ENCODE measurements around the gene EGR1. TPM values are rescaled to one million over a fixed set of nuclear protein-coding genes. Genes with fewer than 3 reads are reported as not detected.
"Not testable (repeated sequence)": the region's sequence is repeated elsewhere in the genome, so short reads cannot be mapped to it uniquely, and the experiment has no call there.

The EGR1 gene
- total RNA-seq, 2 experiments from 2014 or later: 64.2 to 69.4 TPM

- no peak overlapping the region for H3K27ac Mint-ChIP-seq
- H3K9me3 Mint-ChIP-seq: no peaks in the 10 kb centered on the region
- ChIA-PET CTCF (interaction anchor here (0.8 to 4.6 kb wide), 4 partner anchors 8 to 52 kb away, joined by 3 to 71 read pairs (median 20); partner anchors contain the start of gene EGR1), POLR2A (interaction anchor here (0.9 kb wide), 1 partner anchor 37 kb away, joined by 4 read pairs; the partner anchor contains the start of gene EGR1)
- no peaks in the 10 kb centered on the region for H3K4me1 Mint-ChIP-seq (ENCODE audit: low read depth)
- H3K4me3 Mint-ChIP-seq: no peak overlapping the region
- intact Hi-C loops (cut with micrococcal nuclease): no loop called here
- no peaks in the 10 kb centered on the region for H3K27me3 Mint-ChIP-seq
- no peak for DNase-seq
- no peaks in the 10 kb centered on the region for H3K36me3 Mint-ChIP-seq
These were observed 36.8 kb downstream of the EGR1 start for GRCh38 chr5:138502121-138502520.

GRCh38 chr5:138502521-138502920 is 37.2 kb downstream of the EGR1 start:
- no peaks in the 10 kb centered on the region for H3K4me1 Mint-ChIP-seq (ENCODE audit: low read depth)
- no peaks in the 10 kb centered on the region for H3K9me3 Mint-ChIP-seq
- H3K36me3 Mint-ChIP-seq: peaks cover 2% of the 10 kb centered on the region
- POLR2A ChIA-PET: interaction anchor here (0.6 to 0.9 kb wide), 2 partner anchors 27 to 37 kb away, joined by 3 to 4 read pairs; partner anchors contain the start of gene EGR1
- CTCF ChIA-PET: interaction anchor here (0.7 to 4.6 kb wide), 9 partner anchors 9 to 323 kb away, joined by 3 to 71 read pairs (median 5); partner anchors contain the start of genes EGR1 and KIF20A
- intact Hi-C loops (cut with micrococcal nuclease): no loop called here
- H3K27ac Mint-ChIP-seq: no peak overlapping the region
- H3K27me3 Mint-ChIP-seq: no peaks in the 10 kb centered on the region
- H3K4me3 Mint-ChIP-seq: no peak overlapping the region
- no peak for DNase-seq

- DNase-seq: peak; percentile 39
- Mint-ChIP-seq H3K36me3 (peaks cover 11% of the 10 kb centered on the region), H3K27ac (no peak overlapping the region), H3K4me3 (no peak overlapping the region), H3K4me1 (ENCODE audit: low read depth) (no peaks in the 10 kb centered on the region), H3K9me3 (no peaks in the 10 kb centered on the region), H3K27me3 (no peaks in the 10 kb centered on the region)
- intact Hi-C loops (cut with micrococcal nuclease): loop anchor here (1.0 kb wide), 3 partner anchors 39 to 323 kb away; no protein-coding TSS in a partner anchor
- POLR2A ChIA-PET: interaction anchor here (0.7 to 1.0 kb wide), 2 partner anchors 38 to 193 kb away, joined by 3 to 4 read pairs; partner anchors contain the start of gene EGR1
- CTCF ChIA-PET: interaction anchor here (0.5 to 4.6 kb wide), 20 partner anchors 10 to 324 kb away, joined by 3 to 71 read pairs (median 4); partner anchors contain the start of genes EGR1, ETF1, KIF20A and REEP2
These were observed 38.4 kb downstream of the EGR1 start for GRCh38 chr5:138503487-138504270.

GRCh38 chr5:138504799-138505198 is 39.5 kb downstream of the EGR1 start:
- no peak for DNase-seq
- POLR2A ChIA-PET: interaction anchor here (1.0 kb wide), 1 partner anchor 39 kb away, joined by 3 read pairs; the partner anchor contains the start of gene EGR1
- H3K9me3 Mint-ChIP-seq: no peaks in the 10 kb centered on the region

GRCh38 chr5:138506370-138507306 is 41.4 kb downstream of the EGR1 start:
- intact Hi-C loops (cut with micrococcal nuclease): no loop called here
- DNase-seq: no peak
- ChIA-PET CTCF (interaction anchor here (0.6 to 1.3 kb wide), 2 partner anchors 9 to 57 kb away, joined by 4 read pairs; no protein-coding TSS in a partner anchor), POLR2A (no interaction called here)
- Mint-ChIP-seq H3K27me3 (no peaks in the 10 kb centered on the region), H3K9me3 (no peaks in the 10 kb centered on the region), H3K36me3 (peaks cover 27% of the 10 kb centered on the region), H3K4me3 (no peak overlapping the region), H3K4me1 (ENCODE audit: low read depth) (no peaks in the 10 kb centered on the region), H3K27ac (no peak overlapping the region)

More at GRCh38 chr5:138504799-138505198, 39.5 kb downstream of the EGR1 start:
- Mint-ChIP-seq H3K27ac (no peak overlapping the region), H3K4me1 (ENCODE audit: low read depth) (no peaks in the 10 kb centered on the region), H3K36me3 (peaks cover 18% of the 10 kb centered on the region), H3K4me3 (no peak overlapping the region), H3K27me3 (no peaks in the 10 kb centered on the region)
- CTCF ChIA-PET: interaction anchor here (1.5 to 4.6 kb wide), 8 partner anchors 38 to 325 kb away, joined by 4 to 71 read pairs (median 10); partner anchors contain the start of genes EGR1, ETF1, KIF20A and REEP2
- intact Hi-C loops (cut with micrococcal nuclease): no loop called here

GRCh38 chr5:138507485-138507884 is 42.2 kb downstream of the EGR1 start:
- H3K27ac Mint-ChIP-seq; DNase-seq; H3K4me3 Mint-ChIP-seq; H3K4me1 Mint-ChIP-seq (ENCODE audit: low read depth); POLR2A ChIA-PET; H3K9me3 Mint-ChIP-seq; intact Hi-C loops (cut with micrococcal nuclease); H3K27me3 Mint-ChIP-seq: not testable (repeated sequence)
- CTCF ChIA-PET: interaction anchor here (1.3 kb wide), 1 partner anchor 58 kb away, joined by 4 read pairs; no protein-coding TSS in a partner anchor
- H3K36me3 Mint-ChIP-seq: peaks cover 31% of the 10 kb centered on the region

GRCh38 chr5:138508958-138509357 is 43.7 kb downstream of the EGR1 start:
- Mint-ChIP-seq H3K9me3 (no peaks in the 10 kb centered on the region), H3K27ac (no peak overlapping the region), H3K36me3 (peaks cover 45% of the 10 kb centered on the region), H3K4me1 (ENCODE audit: low read depth) (no peaks in the 10 kb centered on the region), H3K4me3 (no peak overlapping the region), H3K27me3 (no peaks in the 10 kb centered on the region)
- no peak for DNase-seq
- ChIA-PET POLR2A (no interaction called here), CTCF (no interaction called here)
- intact Hi-C loops (cut with micrococcal nuclease): no loop called here

- peaks cover 56% of the 10 kb centered on the region for H3K36me3 Mint-ChIP-seq
- ChIA-PET POLR2A (no interaction called here), CTCF (interaction anchor here (1.1 to 1.3 kb wide), 3 partner anchors 10 to 49 kb away, joined by 3 to 6 read pairs (median 4); partner anchors contain the start of gene EGR1)
- H3K27me3 Mint-ChIP-seq: no peaks in the 10 kb centered on the region
- no peak overlapping the region for H3K27ac Mint-ChIP-seq
- no peaks in the 10 kb centered on the region for H3K9me3 Mint-ChIP-seq
- H3K4me3 Mint-ChIP-seq: no peak overlapping the region
- no peak for DNase-seq
- peaks cover 3% of the 10 kb centered on the region for H3K4me1 Mint-ChIP-seq (ENCODE audit: low read depth)
- intact Hi-C loops (cut with micrococcal nuclease): no loop called here
These were observed 48.7 kb downstream of the EGR1 start for GRCh38 chr5:138514021-138514420.

GRCh38 chr5:138515556-138516245 is 50.4 kb downstream of the EGR1 start:
- H3K4me3 Mint-ChIP-seq: no peak overlapping the region
- DNase-seq: no peak
- CTCF ChIA-PET: no interaction called here
- intact Hi-C loops (cut with micrococcal nuclease): no loop called here
- peaks cover 10% of the 10 kb centered on the region for H3K4me1 Mint-ChIP-seq (ENCODE audit: low read depth)
- peaks cover 49% of the 10 kb centered on the region for H3K36me3 Mint-ChIP-seq
- no peaks in the 10 kb centered on the region for H3K9me3 Mint-ChIP-seq
- no peaks in the 10 kb centered on the region for H3K27me3 Mint-ChIP-seq
- POLR2A ChIA-PET: no interaction called here
- peak overlapping the region; percentile 43 for H3K27ac Mint-ChIP-seq

- intact Hi-C loops (cut with micrococcal nuclease): no loop called here
- no peak for DNase-seq
- no peaks in the 10 kb centered on the region for H3K27me3 Mint-ChIP-seq
- peaks cover 14% of the 10 kb centered on the region for H3K4me1 Mint-ChIP-seq (ENCODE audit: low read depth)
- CTCF ChIA-PET: interaction anchor here (0.6 kb wide), 2 partner anchors 22 to 307 kb away, joined by 3 read pairs; no protein-coding TSS in a partner anchor
- H3K9me3 Mint-ChIP-seq: no peaks in the 10 kb centered on the region
- no peak overlapping the region for H3K27ac Mint-ChIP-seq
- POLR2A ChIA-PET: no interaction called here
- no peak overlapping the region for H3K4me3 Mint-ChIP-seq
- peaks cover 41% of the 10 kb centered on the region for H3K36me3 Mint-ChIP-seq
These were observed 52.2 kb downstream of the EGR1 start for GRCh38 chr5:138517437-138517836.

Data from activated CD4-positive, alpha-beta memory T cell treated with anti-CD3 and anti-CD28 coated beads for 36 hours (primary cell).